Fibroblast of skin of scalp (primary cell): Measurements from ENCODE around the gene FLACC1.
A peak's percentile ranks its signal among the peaks of the same experiment; 100 is the strongest.
"Not testable (repeated sequence)": the region's sequence is repeated elsewhere in the genome, so short reads cannot be mapped to it uniquely, and the experiment has no call there.

Source experiments
- DNase-seq: peaks from one replicate; pipeline ENCODE4 v3.0.0-alpha.2; 2013

Gene FLACC1

GRCh38 chr2:201348758-201349157 is 8.4 kb downstream of the FLACC1 start:
- no peak for DNase-seq

- DNase-seq = no peak
Observed at GRCh38 chr2:201347138-201347537, 10.0 kb downstream of the FLACC1 start.

GRCh38 chr2:201345625-201346213 is 11.4 kb downstream of the FLACC1 start:
- no peak for DNase-seq

- DNase-seq = no peak
Observed at GRCh38 chr2:201344663-201345366, 12.3 kb downstream of the FLACC1 start.

GRCh38 chr2:201343559-201343958 is 13.6 kb downstream of the FLACC1 start:
- no peak for DNase-seq

GRCh38 chr2:201342923-201343322 is 14.2 kb downstream of the FLACC1 start:
- no peak for DNase-seq

- DNase-seq = no peak
Observed at GRCh38 chr2:201329409-201329808, 27.7 kb downstream of the FLACC1 start.

GRCh38 chr2:201327678-201328077 is 29.5 kb downstream of the FLACC1 start:
- no peak for DNase-seq

GRCh38 chr2:201322772-201323171 is 34.4 kb downstream of the FLACC1 start:
- DNase-seq = no peak

- DNase-seq = no peak
Observed at GRCh38 chr2:201320701-201321100, 36.4 kb downstream of the FLACC1 start.

GRCh38 chr2:201320257-201320656 is 36.9 kb downstream of the FLACC1 start:
- no peak for DNase-seq

GRCh38 chr2:201319511-201319910 is 37.6 kb downstream of the FLACC1 start:
- no peak for DNase-seq

GRCh38 chr2:201313362-201313761 is 43.8 kb downstream of the FLACC1 start:
- DNase-seq = no peak

- no peak for DNase-seq
Observed at GRCh38 chr2:201308914-201309313, 48.2 kb downstream of the FLACC1 start.

- no peak for DNase-seq
Observed at GRCh38 chr2:201307876-201308275, 49.3 kb downstream of the FLACC1 start.

- not testable (repeated sequence) for DNase-seq
Observed at GRCh38 chr2:201299929-201300328, 57.2 kb downstream of the FLACC1 start.

- DNase-seq = peak; percentile 26
Observed at GRCh38 chr2:201298462-201299052, 58.6 kb downstream of the FLACC1 start.

GRCh38 chr2:201290457-201291148 is 66.5 kb downstream of the FLACC1 start:
- DNase-seq = not testable (repeated sequence)

- DNase-seq = no peak
Observed at GRCh38 chr2:201285499-201285898, 71.6 kb downstream of the FLACC1 start.

GRCh38 chr2:201280191-201281040 is 76.7 kb downstream of the FLACC1 start:
- no peak for DNase-seq

GRCh38 chr2:201279079-201279478 is 78.1 kb downstream of the FLACC1 start:
- no peak for DNase-seq

GRCh38 chr2:201276511-201276910 is 80.6 kb downstream of the FLACC1 start:
- no peak for DNase-seq

- DNase-seq = no peak
Observed at GRCh38 chr2:201275990-201276389, 81.2 kb downstream of the FLACC1 start.
